K562 (cell line): ENCODE data around the gene SEC22C. TPM values are rescaled to one million over a fixed set of nuclear protein-coding genes. Genes with fewer than 3 reads are reported as not detected.
A peak's percentile ranks its signal among the peaks of the same experiment; 100 is the strongest.

Source experiments
- CBX1 ChIP-seq: sonication (generic); IDR thresholded peaks from 2 replicates; pipeline ENCODE4 v1.6.1; 2016; ENCODE audit warnings: antibody characterized with exemption, low read depth, mild to moderate bottlenecking
- CEBPB ChIP-seq: fragments of 450-650 bp; IDR thresholded peaks from 2 replicates; pipeline ENCODE4 v1.6.1; 2016; ENCODE audit warnings: missing genetic modification characterization, missing compliant biosample characterization
- ELF1 ChIP-seq: fragments of 200-800 bp; sonication (Bioruptor generic); IDR thresholded peaks from 2 replicates; pipeline ENCODE4 v1.6.1; 2016; ENCODE audit warnings: missing genetic modification characterization, missing compliant biosample characterization
- FIP1L1 ChIP-seq: fragments of 200-400 bp; formaldehyde crosslinking; IDR thresholded peaks from 2 replicates; pipeline ENCODE4 v1.6.1; 2018; ENCODE audit warnings: mild to moderate bottlenecking, low read depth, low read length; ENCODE audit not compliant: poor library complexity, severe bottlenecking
- HDAC3 ChIP-seq: fragments of 450-650 bp; IDR thresholded peaks from 2 replicates; pipeline ENCODE4 v1.6.1; 2018; ENCODE audit warnings: borderline replicate concordance, mild to moderate bottlenecking, moderate library complexity; ENCODE audit not compliant: partially characterized antibody
- MECOM ChIP-seq: fragments of 250-450 bp; sonication (Bioruptor Pico); IDR thresholded peaks from 2 replicates; pipeline ENCODE4 v1.8.0; 2022; ENCODE audit warnings: inconsistent platforms
- MXI1 ChIP-seq: IDR thresholded peaks from 2 replicates; pipeline ENCODE4 v1.6.1; 2011; ENCODE audit warnings: low read depth, mild to moderate bottlenecking, improper control_type of control experiment, low read length
- NR2F6 ChIP-seq: fragments of 450-650 bp; formaldehyde crosslinking; IDR thresholded peaks from 2 replicates; pipeline ENCODE4 v1.4.0; 2020; ENCODE audit warnings: mild to moderate bottlenecking
- RCOR1 ChIP-seq, 2 experiments: IDR thresholded peaks; 2 replicates each; pipeline ENCODE4 v1.6.1; 2012; ENCODE audit warnings: low read depth in 2 of 2, low read length in 2 of 2, borderline replicate concordance in 1 of 2, improper control_type of control experiment in 1 of 2
- TGIF2 ChIP-seq: sonication (generic); formaldehyde crosslinking; IDR thresholded peaks from 2 replicates; pipeline ENCODE4 v1.8.1; 2022; ENCODE audit warnings: mild to moderate bottlenecking, missing genetic modification reagents, moderate library complexity
- ZFX ChIP-seq: sonication (generic); formaldehyde crosslinking; IDR thresholded peaks from 2 replicates; pipeline ENCODE4 v1.8.0; 2022; ENCODE audit warnings: mild to moderate bottlenecking, missing genetic modification reagents, moderate library complexity
- ZNF445 ChIP-seq: fragments of 250-450 bp; sonication (Bioruptor Pico); IDR thresholded peaks from 2 replicates; pipeline ENCODE4 v1.4.0; 2020; ENCODE audit warnings: low read depth, mild to moderate bottlenecking, moderate library complexity
- ZNF764 ChIP-seq: fragments of 250-450 bp; sonication (Bioruptor Pico); IDR thresholded peaks from 2 replicates; pipeline ENCODE4 v1.4.0; 2020; ENCODE audit warnings: low read depth, mild to moderate bottlenecking, moderate library complexity
- polyA plus RNA-seq, 8 experiments: library from polyadenylated mRNA; depleted of rRNA in 4 of 8; stranded (reverse) in 5 of 8; unstranded in 3 of 8; fragments of >200 nt; fragmentation: Nextera tagmentation in 2 of 8; fragmentation: Illumina TruSeq in 1 of 8; extraction: Ambion mirVana in 2 of 8; extraction: Trizol in 1 of 8; gene quantifications; 2 replicates each; pipeline versions ENCODE4 v1.2.1 to v1.2.3, GENCODE V29; 2011 to 2014; ENCODE audit warnings: inconsistent platforms in 1 of 8, missing spikeins in 1 of 8
- total RNA-seq, 7 experiments: library from RNA; depleted of rRNA in 6 of 7; stranded (reverse); fragments of >200 nt in 6 of 7; fragmentation: Illumina TruSeq in 2 of 7; extraction: Trizol in 2 of 7; gene quantifications; 2 replicates each; pipeline versions ENCODE4 v1.2.1 to v1.2.3, GENCODE V29; 2011 to 2021; ENCODE audit warnings: low replicate concordance in 1 of 7
- TF ChIP-seq, protein P1 (sequence below): fragments of 450-650 bp; formaldehyde crosslinking; IDR thresholded peaks from 2 replicates; pipeline ENCODE4 v1.4.0; 2020; ENCODE audit warnings: mild to moderate bottlenecking, moderate library complexity
- TF ChIP-seq, protein P2 (sequence below): fragments of 250-450 bp; sonication (Bioruptor Pico); IDR thresholded peaks from 2 replicates; pipeline ENCODE4 v1.4.0; 2020
- TF ChIP-seq, protein P3 (sequence below), 3 experiments: fragments of 200-800 bp in 1 of 3; fragments of 250-450 bp in 1 of 3; fragments of 450-650 bp in 1 of 3; sonication (Bioruptor Pico) in 1 of 3; sonication (Bioruptor generic) in 1 of 3; formaldehyde crosslinking in 1 of 3; IDR thresholded peaks; 2 replicates each; pipeline versions ENCODE4 v1.6.1 to v1.8.0; 2016 to 2022; ENCODE audit warnings: mild to moderate bottlenecking in 2 of 3, missing genetic modification characterization in 2 of 3, missing compliant biosample characterization in 1 of 3, moderate library complexity in 1 of 3

The SEC22C gene
- total and polyA plus RNA-seq, 9 of the 15 experiments (the other 6 are each of a cell fraction or from before 2014, with no cell fraction given) = 35.6 to 68.4 (median 50.7) TPM

DNA sequence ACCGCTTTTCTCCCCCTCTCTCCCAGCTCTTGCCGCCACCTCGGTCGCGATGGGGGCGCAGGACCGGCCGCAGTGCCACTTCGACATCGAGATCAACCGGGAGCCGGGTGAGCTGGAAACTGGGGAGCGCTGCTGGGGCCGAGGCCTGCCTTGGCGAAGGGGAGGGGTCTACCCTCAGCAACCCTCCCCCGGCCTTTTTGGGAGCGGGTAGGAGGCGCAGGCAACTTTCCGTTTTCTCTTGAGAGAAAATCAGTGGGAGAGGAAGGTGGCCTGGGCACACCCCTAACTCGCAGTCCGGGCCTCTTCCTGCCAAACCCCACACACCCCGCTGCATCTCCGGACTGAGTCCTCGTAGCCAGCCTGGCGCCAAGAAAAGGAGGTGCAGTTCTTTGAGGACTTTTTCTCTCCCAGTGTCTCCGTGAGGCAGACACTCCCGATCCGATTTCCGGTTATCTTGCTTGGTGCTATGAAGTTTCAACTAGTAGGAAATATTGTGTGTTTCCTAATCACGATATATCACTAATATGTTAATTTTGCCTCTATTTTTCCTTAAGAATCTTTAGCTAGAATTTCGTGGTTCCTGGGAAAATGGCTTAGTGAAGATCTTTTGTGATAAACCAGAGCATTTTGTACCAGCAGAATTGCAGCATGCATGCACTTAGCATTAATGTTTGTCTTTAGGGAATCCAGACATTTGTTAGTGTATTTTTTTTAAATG lies 19.4 kb upstream of the SEC22C start (continued):
- TF ChIP-seq RCOR1 (IDR thresholded peaks at IDR 0.05; ENCODE audit: borderline replicate concordance in 1 of 2, low read depth in 2 of 2, low read length in 2 of 2) (peak in 1 of 2 experiments; percentile 21; a peak in 1 of 4 replicates), ZNF764 (CRISPR knock-in tag) (no peak), FIP1L1 (peak; percentile 8), TGIF2 (CRISPR knock-in tag) (peak; percentile 32; the same call in 1 of the 2 replicates), ELF1 (tag) (peak; percentile 40; the same call in 1 of the 2 replicates), CBX1 (peak; percentile 12; the same call in 1 of the 2 replicates), CEBPB (tag) (no peak), HDAC3 (no peak), MECOM (peak; percentile 41; the same call in 1 of the 2 replicates), ZNF445 (CRISPR knock-in tag) (no peak), ZFX (peak; percentile 82), NR2F6 (CRISPR knock-in tag) (no peak), MXI1 (0 out of 2 replicates have a peak, but pooled peaks have one; percentile 13)
- TF ChIP-seq, protein P1, sequence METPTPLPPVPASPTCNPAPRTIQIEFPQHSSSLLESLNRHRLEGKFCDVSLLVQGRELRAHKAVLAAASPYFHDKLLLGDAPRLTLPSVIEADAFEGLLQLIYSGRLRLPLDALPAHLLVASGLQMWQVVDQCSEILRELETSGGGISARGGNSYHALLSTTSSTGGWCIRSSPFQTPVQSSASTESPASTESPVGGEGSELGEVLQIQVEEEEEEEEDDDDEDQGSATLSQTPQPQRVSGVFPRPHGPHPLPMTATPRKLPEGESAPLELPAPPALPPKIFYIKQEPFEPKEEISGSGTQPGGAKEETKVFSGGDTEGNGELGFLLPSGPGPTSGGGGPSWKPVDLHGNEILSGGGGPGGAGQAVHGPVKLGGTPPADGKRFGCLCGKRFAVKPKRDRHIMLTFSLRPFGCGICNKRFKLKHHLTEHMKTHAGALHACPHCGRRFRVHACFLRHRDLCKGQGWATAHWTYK (CRISPR knock-in tag) = no peak
- TF ChIP-seq, protein P2, sequence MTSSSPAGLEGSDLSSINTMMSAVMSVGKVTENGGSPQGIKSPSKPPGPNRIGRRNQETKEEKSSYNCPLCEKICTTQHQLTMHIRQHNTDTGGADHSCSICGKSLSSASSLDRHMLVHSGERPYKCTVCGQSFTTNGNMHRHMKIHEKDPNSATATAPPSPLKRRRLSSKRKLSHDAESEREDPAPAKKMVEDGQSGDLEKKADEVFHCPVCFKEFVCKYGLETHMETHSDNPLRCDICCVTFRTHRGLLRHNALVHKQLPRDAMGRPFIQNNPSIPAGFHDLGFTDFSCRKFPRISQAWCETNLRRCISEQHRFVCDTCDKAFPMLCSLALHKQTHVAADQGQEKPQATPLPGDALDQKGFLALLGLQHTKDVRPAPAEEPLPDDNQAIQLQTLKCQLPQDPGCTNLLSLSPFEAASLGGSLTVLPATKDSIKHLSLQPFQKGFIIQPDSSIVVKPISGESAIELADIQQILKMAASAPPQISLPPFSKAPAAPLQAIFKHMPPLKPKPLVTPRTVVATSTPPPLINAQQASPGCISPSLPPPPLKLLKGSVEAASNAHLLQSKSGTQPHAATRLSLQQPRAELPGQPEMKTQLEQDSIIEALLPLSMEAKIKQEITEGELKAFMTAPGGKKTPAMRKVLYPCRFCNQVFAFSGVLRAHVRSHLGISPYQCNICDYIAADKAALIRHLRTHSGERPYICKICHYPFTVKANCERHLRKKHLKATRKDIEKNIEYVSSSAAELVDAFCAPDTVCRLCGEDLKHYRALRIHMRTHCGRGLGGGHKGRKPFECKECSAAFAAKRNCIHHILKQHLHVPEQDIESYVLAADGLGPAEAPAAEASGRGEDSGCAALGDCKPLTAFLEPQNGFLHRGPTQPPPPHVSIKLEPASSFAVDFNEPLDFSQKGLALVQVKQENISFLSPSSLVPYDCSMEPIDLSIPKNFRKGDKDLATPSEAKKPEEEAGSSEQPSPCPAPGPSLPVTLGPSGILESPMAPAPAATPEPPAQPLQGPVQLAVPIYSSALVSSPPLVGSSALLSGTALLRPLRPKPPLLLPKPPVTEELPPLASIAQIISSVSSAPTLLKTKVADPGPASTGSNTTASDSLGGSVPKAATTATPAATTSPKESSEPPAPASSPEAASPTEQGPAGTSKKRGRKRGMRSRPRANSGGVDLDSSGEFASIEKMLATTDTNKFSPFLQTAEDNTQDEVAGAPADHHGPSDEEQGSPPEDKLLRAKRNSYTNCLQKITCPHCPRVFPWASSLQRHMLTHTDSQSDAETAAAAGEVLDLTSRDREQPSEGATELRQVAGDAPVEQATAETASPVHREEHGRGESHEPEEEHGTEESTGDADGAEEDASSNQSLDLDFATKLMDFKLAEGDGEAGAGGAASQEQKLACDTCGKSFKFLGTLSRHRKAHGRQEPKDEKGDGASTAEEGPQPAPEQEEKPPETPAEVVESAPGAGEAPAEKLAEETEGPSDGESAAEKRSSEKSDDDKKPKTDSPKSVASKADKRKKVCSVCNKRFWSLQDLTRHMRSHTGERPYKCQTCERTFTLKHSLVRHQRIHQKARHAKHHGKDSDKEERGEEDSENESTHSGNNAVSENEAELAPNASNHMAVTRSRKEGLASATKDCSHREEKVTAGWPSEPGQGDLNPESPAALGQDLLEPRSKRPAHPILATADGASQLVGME (CRISPR knock-in tag) = no peak
- TF ChIP-seq, protein P3, sequence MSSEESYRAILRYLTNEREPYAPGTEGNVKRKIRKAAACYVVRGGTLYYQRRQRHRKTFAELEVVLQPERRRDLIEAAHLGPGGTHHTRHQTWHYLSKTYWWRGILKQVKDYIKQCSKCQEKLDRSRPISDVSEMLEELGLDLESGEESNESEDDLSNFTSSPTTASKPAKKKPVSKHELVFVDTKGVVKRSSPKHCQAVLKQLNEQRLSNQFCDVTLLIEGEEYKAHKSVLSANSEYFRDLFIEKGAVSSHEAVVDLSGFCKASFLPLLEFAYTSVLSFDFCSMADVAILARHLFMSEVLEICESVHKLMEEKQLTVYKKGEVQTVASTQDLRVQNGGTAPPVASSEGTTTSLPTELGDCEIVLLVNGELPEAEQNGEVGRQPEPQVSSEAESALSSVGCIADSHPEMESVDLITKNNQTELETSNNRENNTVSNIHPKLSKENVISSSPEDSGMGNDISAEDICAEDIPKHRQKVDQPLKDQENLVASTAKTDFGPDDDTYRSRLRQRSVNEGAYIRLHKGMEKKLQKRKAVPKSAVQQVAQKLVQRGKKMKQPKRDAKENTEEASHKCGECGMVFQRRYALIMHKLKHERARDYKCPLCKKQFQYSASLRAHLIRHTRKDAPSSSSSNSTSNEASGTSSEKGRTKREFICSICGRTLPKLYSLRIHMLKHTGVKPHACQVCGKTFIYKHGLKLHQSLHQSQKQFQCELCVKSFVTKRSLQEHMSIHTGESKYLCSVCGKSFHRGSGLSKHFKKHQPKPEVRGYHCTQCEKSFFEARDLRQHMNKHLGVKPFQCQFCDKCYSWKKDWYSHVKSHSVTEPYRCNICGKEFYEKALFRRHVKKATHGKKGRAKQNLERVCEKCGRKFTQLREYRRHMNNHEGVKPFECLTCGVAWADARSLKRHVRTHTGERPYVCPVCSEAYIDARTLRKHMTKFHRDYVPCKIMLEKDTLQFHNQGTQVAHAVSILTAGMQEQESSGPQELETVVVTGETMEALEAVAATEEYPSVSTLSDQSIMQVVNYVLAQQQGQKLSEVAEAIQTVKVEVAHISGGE (CRISPR knock-in tag; IDR thresholded peaks at IDR 0.05) = peak in 2 of 3 experiments; percentile 46 to 47; a peak in 1 of 6 replicates
